ENCODE results near the gene KRTAP5-6.

Gene KRTAP5-6

GRCh38 chr11:1727096-1727690 is 30.2 kb downstream of the KRTAP5-6 start:
- CTCF ChIA-PET: no interaction called here
- TF ChIP-seq CTCF (IDR thresholded peaks at IDR 0.05; ENCODE audit: control extremely low read depth, extremely low read depth, low read depth, missing control alignments): no peak
- no peak for DNase-seq (ENCODE audit: extremely low spot score)
- POLR2A ChIA-PET: no interaction called here

GRCh38 chr11:1727861-1728260 is 30.9 kb downstream of the KRTAP5-6 start:
- no peak for TF ChIP-seq CTCF (IDR thresholded peaks at IDR 0.05; ENCODE audit: control extremely low read depth, extremely low read depth, low read depth, missing control alignments)
- ChIA-PET POLR2A (no interaction called here), CTCF (no interaction called here)
- no peak for DNase-seq (ENCODE audit: extremely low spot score)

GRCh38 chr11:1728301-1728700 is 31.3 kb downstream of the KRTAP5-6 start:
- no peak for TF ChIP-seq CTCF (IDR thresholded peaks at IDR 0.05; ENCODE audit: control extremely low read depth, extremely low read depth, low read depth, missing control alignments)
- ChIA-PET POLR2A (no interaction called here), CTCF (no interaction called here)
- DNase-seq (ENCODE audit: extremely low spot score): no peak

- CTCF ChIA-PET: interaction anchor here (1.8 kb wide), 1 partner anchor 35 kb away, joined by 6 read pairs; no protein-coding TSS in a partner anchor
- no peak for TF ChIP-seq CTCF (IDR thresholded peaks at IDR 0.05; ENCODE audit: control extremely low read depth, extremely low read depth, low read depth, missing control alignments)
- DNase-seq (ENCODE audit: extremely low spot score): no peak
- POLR2A ChIA-PET: no interaction called here
These were observed 32.1 kb downstream of the KRTAP5-6 start for GRCh38 chr11:1728931-1729691.

- no peak for TF ChIP-seq CTCF (IDR thresholded peaks at IDR 0.05; ENCODE audit: control extremely low read depth, extremely low read depth, low read depth, missing control alignments)
- POLR2A ChIA-PET: no interaction called here
- CTCF ChIA-PET: interaction anchor here (1.8 kb wide), 1 partner anchor 36 kb away, joined by 6 read pairs; no protein-coding TSS in a partner anchor
- DNase-seq (ENCODE audit: extremely low spot score): no peak
These were observed 32.7 kb downstream of the KRTAP5-6 start for GRCh38 chr11:1729692-1730011.

GRCh38 chr11:1730059-1730629 is 33.1 kb downstream of the KRTAP5-6 start:
- CTCF ChIA-PET: interaction anchor here (1.8 kb wide), 1 partner anchor 36 kb away, joined by 6 read pairs; no protein-coding TSS in a partner anchor
- DNase-seq (ENCODE audit: extremely low spot score): no peak
- TF ChIP-seq CTCF (IDR thresholded peaks at IDR 0.05; ENCODE audit: control extremely low read depth, extremely low read depth, low read depth, missing control alignments): no peak
- POLR2A ChIA-PET: no interaction called here

Data from GM10248 (cell line).